Mesothelial cell of epicardium (in vitro differentiated cells): ENCODE results near the gene ABI2. TPM values are rescaled to one million over a fixed set of nuclear protein-coding genes. Genes with fewer than 3 reads are reported as not detected.
"Not testable (repeated sequence)": the region's sequence is repeated elsewhere in the genome, so short reads cannot be mapped to it uniquely, and the experiment has no call there.

Source experiments
- DNase-seq, 2 experiments: peaks; one replicate each; pipeline ENCODE4 v3.0.0; 2021; ENCODE audit warnings: low spot score in 2 of 2; ENCODE audit not compliant: unreplicated experiment in 2 of 2
- H3K27ac Mint-ChIP-seq: 2 replicates; pipeline ENCODE4 v1.8.0; 2021; ENCODE audit warnings: mixed read lengths
- H3K27me3 Mint-ChIP-seq: 2 replicates; pipeline ENCODE4 v1.8.0; 2021; ENCODE audit warnings: low read depth, mixed read lengths
- H3K36me3 Mint-ChIP-seq: 2 replicates; pipeline ENCODE4 v1.8.0; 2021; ENCODE audit warnings: mixed read lengths
- H3K4me1 Mint-ChIP-seq: 2 replicates; pipeline ENCODE4 v1.8.0; 2021; ENCODE audit warnings: mixed read lengths
- H3K4me3 Mint-ChIP-seq: 2 replicates; pipeline ENCODE4 v1.8.0; 2021; ENCODE audit warnings: mild to moderate bottlenecking, moderate library complexity, mixed read lengths
- H3K9me3 Mint-ChIP-seq: 2 replicates; pipeline ENCODE4 v1.8.0; 2021; ENCODE audit warnings: mixed read lengths
- CTCF ChIP-seq: fragments of 200-600 bp; sonication (generic); IDR thresholded peaks from one replicate; pipeline ENCODE4 v1.5.0; 2021; ENCODE audit warnings: antibody characterized with exemption; ENCODE audit not compliant: unreplicated experiment
- total RNA-seq: library from RNA; stranded (reverse); gene quantifications from 3 replicates; pipeline ENCODE4 v1.2.1, GENCODE V29; 2021

Gene ABI2
- total RNA-seq, 1 donor from 2014 or later = 118 TPM

- Mint-ChIP-seq H3K4me3 (no peak overlapping the region), H3K27me3 (no peaks in the 10 kb centered on the region), H3K36me3 (peaks cover 16% of the 10 kb centered on the region), H3K4me1 (peaks cover 14% of the 10 kb centered on the region), H3K9me3 (peaks cover 16% of the 10 kb centered on the region), H3K27ac (peak overlapping the region; percentile 62)
- no peak for DNase-seq
- no peak for TF ChIP-seq CTCF
These were observed 32.7 kb downstream of the ABI2 start for GRCh38 chr2:203360833-203361430.

- peaks cover 16% of the 10 kb centered on the region for H3K9me3 Mint-ChIP-seq
- no peaks in the 10 kb centered on the region for H3K27me3 Mint-ChIP-seq
- peaks cover 14% of the 10 kb centered on the region for H3K4me1 Mint-ChIP-seq
- DNase-seq = no peak
- no peak for TF ChIP-seq CTCF
- no peak overlapping the region for H3K4me3 Mint-ChIP-seq
- H3K36me3 Mint-ChIP-seq = peaks cover 15% of the 10 kb centered on the region
- peak overlapping the region; percentile 70 for H3K27ac Mint-ChIP-seq
These were observed 33.3 kb downstream of the ABI2 start for GRCh38 chr2:203361495-203361894.

- H3K27me3 Mint-ChIP-seq = no peaks in the 10 kb centered on the region
- H3K36me3 Mint-ChIP-seq = peaks cover 19% of the 10 kb centered on the region
- no peak overlapping the region for H3K4me3 Mint-ChIP-seq
- no peak for TF ChIP-seq CTCF
- peak overlapping the region; percentile 70 for H3K27ac Mint-ChIP-seq
- H3K9me3 Mint-ChIP-seq = peaks cover 16% of the 10 kb centered on the region
- peaks cover 14% of the 10 kb centered on the region for H3K4me1 Mint-ChIP-seq
- no peak for DNase-seq
These were observed 33.7 kb downstream of the ABI2 start for GRCh38 chr2:203361922-203362321.

- no peaks in the 10 kb centered on the region for H3K27me3 Mint-ChIP-seq
- peaks cover under 1% of the 10 kb centered on the region for H3K4me1 Mint-ChIP-seq
- no peak overlapping the region for H3K4me3 Mint-ChIP-seq
- no peak overlapping the region for H3K27ac Mint-ChIP-seq
- no peak for TF ChIP-seq CTCF
- H3K9me3 Mint-ChIP-seq = no peaks in the 10 kb centered on the region
- no peak for DNase-seq
- H3K36me3 Mint-ChIP-seq = peaks cover 21% of the 10 kb centered on the region
These were observed 38.7 kb downstream of the ABI2 start for GRCh38 chr2:203366639-203367466.

- H3K27me3 Mint-ChIP-seq, H3K4me3 Mint-ChIP-seq, H3K27ac Mint-ChIP-seq, H3K9me3 Mint-ChIP-seq, H3K4me1 Mint-ChIP-seq, DNase-seq: not testable (repeated sequence)
- H3K36me3 Mint-ChIP-seq = peaks cover 20% of the 10 kb centered on the region
These were observed 44.5 kb downstream of the ABI2 start for GRCh38 chr2:203372706-203373105.

GRCh38 chr2:203376173-203376572 is 48.0 kb downstream of the ABI2 start:
- H3K27me3 Mint-ChIP-seq = no peaks in the 10 kb centered on the region
- TF ChIP-seq CTCF = no peak

More at GRCh38 chr2:203376173-203376572, 48.0 kb downstream of the ABI2 start:
- H3K4me1 Mint-ChIP-seq = peaks cover 4% of the 10 kb centered on the region
- H3K4me3 Mint-ChIP-seq = no peak overlapping the region
- H3K9me3 Mint-ChIP-seq = no peaks in the 10 kb centered on the region
- peaks cover 7% of the 10 kb centered on the region for H3K36me3 Mint-ChIP-seq
- no peak overlapping the region for H3K27ac Mint-ChIP-seq
- no peak for DNase-seq
